HG03469 (cell line): ENCODE measurements around the gene LRP1B.
A peak's percentile ranks its signal among the peaks of the same experiment; 100 is the strongest.
"Not testable (repeated sequence)": the region's sequence is repeated elsewhere in the genome, so short reads cannot be mapped to it uniquely, and the experiment has no call there.

Experiments used
- ATAC-seq: cut with Tn5 transposase; IDR thresholded peaks from one replicate; pipeline ENCODE4 v1.9.1; 2021; ENCODE audit warnings: mild to moderate bottlenecking, moderate library complexity, moderate number of reproducible peaks; ENCODE audit not compliant: unreplicated experiment

The LRP1B gene

DNA sequence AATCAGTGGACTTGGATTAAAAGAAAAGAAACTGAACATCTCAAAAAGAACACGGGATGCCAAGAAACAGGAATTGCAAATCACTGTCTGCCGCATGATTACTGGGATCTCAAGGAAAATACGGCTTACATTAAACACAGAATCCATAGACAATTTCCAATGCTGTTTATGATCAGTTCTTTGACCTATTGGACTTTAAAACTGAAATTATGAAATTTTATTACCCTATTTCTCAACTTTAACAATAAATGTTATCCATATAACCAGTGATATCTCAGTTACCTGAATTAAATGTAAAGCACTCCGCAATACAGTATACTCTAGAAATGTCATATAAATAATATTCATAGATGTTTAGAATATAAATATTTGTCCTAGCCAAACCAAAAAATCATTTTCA, 1793.8 kb downstream of the LRP1B start:
- ATAC-seq: no peak

DNA sequence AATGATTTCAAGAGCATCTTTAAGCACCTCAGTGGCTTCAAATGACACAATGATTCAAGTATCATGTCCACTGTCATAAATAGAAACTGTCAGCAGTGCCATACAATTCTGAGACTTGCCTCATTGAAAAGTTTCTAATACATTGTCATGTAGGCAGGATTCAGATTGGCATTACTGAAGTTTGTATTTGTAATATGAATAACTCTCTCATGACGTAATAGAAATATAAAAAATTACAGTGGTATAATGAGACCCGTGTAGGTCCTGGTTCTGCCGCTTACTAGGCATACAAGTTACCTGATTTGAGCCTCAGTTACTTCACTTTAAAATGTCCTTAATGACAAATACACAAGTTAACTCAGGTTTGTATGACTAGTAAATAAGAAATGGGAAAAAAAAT, 1814.5 kb downstream of the LRP1B start:
- ATAC-seq: no peak

DNA sequence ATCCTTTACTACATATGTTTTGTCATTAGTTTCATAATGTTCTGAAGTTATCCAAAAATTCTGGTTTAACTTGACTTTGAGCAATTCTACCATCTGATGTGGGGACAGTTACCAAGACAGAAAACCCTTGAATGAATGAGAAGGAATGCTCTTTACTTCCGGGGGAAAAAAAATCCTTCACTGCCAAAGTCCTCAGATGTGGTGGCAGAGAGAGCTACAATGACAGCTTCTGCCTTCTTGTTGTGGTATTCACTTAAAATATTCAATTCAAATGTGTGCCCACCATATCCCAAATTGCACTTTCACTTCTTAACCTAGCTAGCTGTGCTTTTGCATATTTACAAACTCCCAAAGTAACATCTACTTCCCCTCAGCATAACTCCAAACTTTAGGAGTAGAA, 1818.9 kb downstream of the LRP1B start:
- ATAC-seq: no peak

DNA sequence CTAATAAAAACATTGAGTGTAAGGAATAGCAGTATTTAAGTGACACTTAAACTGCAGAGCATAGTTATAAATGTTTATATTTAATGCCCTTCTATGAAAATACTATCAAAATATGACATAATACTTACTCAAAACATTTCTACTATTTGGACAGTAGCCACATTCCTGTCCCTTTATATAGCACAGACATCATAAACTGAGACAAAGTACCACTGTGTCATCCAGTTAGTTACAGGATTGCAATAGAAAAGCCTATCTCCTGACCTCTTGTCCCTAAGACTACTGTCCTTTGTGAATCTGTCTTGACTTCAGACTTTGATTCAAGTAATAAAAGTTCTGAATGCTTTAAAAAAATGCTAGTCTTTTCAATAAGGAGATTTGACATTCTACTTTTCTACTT, 1822.1 kb downstream of the LRP1B start:
- ATAC-seq: no peak

DNA sequence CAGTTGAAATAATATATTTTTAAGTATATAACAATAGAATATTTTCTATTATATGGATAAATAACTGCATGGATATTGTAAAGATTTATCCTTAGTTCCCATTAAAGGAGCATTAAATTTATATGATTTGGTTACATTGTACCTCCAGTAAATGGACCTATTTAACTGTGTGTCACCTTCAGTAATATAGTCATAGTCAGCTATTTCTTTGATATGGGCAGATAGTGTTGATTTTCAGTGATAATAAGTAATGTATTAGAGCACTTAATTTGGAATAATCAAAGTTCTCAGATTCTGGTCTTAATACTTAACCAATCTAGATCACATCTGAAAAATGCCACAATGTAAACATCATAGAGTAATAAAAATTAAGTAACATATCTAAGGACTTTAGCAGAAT, 1823.3 kb downstream of the LRP1B start:
- no peak for ATAC-seq

DNA sequence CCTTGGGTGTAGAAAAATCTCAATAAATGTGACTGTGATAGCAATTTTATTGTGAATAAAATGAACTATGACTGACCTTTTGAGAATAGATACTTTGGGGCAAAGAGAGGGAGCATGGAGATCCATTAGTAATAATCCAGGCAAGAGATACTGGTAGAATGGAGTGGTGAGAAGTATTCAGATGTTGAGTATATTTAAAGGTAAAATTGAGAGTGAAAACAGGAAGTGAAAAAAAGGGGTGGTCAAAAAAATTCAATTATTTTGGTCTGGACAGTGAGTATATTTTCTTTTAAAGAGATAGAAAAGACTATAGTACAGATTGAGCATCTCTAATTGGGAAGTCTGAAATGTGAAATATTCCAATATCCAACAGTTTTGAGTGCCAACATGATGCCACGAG, 1835.0 kb downstream of the LRP1B start:
- peak; percentile 64 for ATAC-seq

DNA sequence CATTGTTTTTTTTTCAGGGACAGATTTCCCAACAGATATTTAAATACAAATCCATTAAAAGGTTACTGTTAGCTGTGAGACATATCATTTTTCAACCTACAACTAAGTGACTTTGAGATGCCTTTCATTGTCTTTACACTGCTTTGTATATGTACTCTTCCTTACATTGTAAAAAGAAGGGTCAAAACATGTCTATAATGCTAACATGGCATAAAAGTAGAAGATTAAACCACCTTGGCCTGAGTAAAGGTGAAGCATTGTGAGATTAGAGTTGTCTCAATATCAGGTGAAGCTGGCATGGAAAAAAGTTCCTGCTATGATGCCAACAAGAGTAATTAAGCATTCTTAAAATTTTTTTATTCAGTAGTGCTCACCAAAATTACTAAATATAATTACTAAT, 1842.1 kb downstream of the LRP1B start:
- ATAC-seq: no peak

DNA sequence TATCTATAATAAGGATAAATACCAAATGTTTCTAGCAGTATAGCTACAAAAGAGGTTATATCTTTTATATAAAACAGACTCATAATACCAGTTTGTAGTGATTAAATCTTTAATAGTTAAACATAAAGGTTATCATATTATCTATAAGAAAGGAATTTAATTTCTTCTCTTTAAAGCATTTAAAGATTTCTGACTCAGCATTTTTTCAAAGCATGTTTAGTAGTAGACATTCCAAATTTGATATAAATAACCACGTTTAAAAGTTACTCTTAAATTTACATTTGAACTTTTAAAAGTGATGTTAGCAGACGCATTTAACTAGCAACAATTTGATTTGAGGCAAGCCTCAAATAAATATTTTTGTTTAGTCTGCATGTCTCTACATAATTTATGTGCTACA, 1842.6 kb downstream of the LRP1B start:
- ATAC-seq: no peak

DNA sequence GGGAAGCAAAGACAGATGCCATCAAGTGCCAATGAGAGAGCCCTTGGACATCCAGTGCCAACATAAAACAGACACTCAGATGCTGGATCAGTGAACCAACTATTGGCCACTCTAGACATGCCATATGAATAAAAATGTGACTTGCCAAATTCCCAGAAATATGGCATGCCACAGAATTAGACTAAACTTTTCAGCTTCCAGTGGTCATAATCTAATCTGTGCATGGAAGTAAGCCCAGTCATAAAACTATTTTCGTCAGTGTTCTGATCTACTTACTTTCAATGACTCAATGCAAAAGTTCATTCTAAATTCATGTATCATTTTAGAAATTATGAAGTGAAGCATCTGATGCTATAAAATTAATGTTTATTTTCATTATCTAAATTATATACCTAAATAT, 1844.4 kb downstream of the LRP1B start:
- no peak for ATAC-seq

DNA sequence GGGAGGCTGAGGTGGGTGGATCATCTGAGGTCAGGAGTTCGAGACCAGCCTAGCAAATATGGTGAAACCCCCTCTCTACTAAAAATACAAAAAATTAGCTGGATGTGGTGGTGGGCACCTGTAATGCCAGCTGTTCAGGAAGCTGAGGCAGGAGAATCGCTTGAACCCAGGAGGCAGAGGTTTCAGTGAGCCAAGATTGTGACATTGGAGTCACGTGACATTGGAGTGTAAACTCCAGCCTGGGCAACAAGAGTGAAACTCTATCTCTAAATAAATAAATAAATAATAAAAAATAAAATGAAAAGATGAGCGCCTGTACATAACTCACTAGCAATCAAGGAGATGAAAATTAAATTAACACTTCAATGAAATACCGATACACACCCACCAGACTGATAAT, 1853.5 kb downstream of the LRP1B start:
- ATAC-seq: not testable (repeated sequence)

DNA sequence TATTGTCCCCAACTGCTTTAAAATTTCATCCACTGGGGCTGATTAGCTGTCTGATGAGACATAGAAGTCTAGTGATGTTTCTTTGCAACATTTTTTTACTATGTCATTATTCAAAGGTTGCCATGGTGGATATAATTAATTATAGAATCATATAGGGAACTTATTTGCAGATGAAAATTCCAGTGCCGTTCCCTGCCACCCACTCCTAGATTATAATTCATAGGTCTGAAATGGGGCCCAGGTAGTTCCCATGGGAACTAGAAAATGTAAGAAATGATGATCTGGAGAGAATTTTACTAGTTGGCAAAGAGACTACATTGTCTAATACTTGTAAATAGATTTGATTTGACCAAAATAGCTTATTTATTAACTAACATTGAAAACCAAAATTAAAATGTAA, 1854.2 kb downstream of the LRP1B start:
- no peak for ATAC-seq

DNA sequence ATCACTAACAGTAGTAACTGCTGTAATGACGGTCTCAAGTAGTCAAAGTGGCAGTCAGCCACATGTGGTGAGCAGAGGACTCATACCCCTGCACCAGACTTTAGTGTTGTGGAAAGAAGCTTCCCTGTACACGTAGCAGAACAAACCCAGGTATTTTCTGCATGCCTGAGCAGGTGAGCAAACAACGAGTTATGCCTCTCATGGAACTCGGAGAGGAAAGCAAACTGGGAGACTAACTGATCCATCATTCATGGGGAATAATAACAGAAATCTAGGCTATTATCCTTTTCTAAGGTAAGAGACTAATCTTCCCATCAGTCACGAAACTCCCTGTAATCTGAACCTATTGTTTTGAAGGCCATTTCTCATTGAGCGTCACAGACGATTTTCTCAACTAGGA, 1855.4 kb downstream of the LRP1B start:
- no peak for ATAC-seq

DNA sequence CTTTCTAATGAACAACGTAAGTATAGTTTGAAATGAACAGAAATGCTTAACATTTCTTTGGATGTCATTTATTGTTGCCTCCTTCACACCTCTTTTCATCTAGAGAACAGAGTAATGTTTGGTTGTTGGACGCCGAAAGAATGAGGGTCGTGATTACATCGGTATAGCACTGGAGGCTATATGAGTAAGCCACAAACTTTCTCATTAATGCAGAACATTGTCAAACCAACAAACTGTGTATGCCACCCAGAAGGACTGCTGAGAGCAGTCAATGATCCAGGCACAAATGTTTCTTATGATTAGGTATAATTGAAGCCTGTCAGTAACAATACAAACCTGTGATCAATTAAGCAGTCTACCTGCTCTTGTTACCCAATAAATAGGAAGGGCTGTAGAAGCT, 1855.9 kb downstream of the LRP1B start:
- no peak for ATAC-seq

DNA sequence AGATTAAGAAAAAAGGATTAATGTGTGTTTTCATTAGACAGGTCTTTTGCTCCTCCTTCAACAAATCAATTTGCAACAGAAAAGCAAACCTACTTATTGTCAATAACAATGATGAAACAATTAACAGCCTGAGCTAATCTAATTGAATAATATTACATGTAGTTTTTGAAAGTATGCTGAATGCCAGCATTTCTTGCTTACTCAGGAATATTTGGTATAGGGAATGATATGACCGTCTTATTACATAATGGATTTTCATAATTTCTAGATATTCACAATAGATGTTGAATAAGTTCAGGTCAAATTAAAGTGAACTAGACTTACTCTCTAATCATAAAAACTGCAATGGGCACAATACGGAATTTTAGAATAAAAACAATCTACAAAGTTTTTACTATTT, 1856.9 kb downstream of the LRP1B start:
- ATAC-seq: no peak

DNA sequence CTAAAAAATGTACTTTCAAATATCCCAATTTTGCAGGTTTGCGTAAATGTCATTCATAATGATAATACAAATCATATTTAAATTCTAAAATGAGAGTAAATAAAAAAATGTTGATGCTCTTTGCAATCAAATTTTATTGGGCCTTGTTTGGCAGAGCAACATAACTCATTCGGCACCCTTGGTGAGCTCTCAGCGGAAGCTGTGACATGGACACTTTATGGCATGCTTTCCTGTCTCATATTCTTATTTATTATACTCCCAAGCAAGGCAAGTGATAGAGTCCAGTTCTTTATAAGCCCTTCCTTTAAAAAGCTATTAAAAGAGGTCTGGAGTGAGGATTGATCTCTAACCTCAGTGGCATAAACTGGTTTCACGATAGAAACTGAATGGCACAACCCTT, 1857.4 kb downstream of the LRP1B start:
- ATAC-seq: no peak

DNA sequence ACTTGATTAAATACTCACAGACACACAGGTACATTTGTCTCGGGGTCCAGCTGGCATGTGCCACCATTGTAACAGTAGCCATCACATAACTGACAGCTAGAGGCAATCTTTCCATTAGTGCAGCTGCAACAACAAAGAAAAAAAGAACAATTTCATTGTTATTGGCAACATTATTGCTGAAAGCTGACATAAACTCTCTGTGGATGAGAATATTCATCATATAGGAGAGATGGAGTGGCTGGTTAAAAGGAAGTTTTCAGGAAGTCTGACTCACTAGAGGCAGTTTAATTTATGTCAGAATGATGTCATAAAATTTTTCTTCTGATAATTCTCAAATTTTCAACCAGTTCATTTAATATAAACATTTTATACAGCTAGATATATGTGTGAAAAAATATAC, 1860.6 kb downstream of the LRP1B start:
- ATAC-seq: no peak

DNA sequence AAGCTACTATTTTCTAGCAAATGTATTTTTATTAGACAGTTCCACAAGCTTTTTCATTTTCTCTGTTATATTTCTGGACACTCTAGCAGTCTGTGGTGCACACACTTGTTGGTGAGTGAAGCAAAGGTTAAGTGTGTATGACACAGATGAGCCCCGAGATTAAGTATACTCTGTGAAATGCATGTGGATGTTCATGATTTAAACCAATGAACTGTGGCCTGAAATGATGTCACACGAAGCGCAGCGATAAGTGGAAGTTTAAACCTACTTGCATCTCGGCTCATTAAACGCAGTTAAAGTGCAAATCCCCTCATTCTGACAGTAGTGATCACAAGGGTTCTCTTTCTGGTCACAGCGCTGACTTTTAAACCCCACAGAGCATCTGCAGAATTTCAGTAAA, 1861.8 kb downstream of the LRP1B start:
- no peak for ATAC-seq

DNA sequence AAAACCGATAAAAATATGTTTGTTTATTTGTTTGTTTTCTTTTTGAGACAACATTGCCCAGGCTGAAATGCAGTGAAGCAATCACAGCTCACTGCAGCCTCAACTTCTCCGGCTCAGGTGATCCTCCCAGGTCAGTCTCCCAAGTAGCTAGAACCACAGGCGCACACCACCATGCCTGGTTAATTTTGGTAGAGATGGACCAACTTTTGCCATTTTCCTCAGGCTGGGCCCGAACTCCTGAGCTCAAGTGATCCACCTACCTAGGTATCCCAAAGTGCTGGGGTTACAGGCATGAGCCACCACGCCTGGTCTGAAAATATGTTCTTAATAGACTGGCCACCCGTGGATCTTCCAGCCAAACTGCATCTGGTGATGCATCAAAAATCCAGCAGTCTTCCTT, 1867.9 kb downstream of the LRP1B start:
- ATAC-seq: no peak

DNA sequence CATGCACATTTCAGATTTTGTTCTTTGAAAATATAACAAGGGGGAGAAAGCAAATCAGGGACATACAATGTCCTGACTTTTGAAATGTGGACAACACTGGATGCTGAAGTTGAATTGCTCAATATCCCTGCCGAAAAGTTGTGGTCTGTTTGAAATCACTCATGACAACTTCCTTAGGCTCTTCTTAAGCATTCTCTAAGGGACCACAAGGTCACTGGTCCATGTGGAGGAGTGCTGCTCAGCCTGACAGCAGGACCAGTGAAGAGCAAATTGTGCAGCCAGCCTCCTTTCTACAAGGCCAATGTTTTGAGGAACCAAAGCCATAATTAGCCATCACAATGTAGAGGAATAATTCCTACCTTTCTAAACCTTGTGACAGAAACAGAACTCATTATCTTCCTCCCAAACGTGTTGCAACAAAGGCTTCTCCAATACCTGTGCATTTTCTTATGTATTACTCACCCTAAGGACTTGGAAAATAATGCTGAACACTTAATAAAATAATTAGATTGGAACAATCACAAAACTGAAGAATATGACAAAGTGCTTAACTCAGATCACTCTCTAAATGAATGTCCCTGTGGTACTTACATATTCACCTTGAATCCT, 1873.0 kb downstream of the LRP1B start:
- no peak for ATAC-seq

DNA sequence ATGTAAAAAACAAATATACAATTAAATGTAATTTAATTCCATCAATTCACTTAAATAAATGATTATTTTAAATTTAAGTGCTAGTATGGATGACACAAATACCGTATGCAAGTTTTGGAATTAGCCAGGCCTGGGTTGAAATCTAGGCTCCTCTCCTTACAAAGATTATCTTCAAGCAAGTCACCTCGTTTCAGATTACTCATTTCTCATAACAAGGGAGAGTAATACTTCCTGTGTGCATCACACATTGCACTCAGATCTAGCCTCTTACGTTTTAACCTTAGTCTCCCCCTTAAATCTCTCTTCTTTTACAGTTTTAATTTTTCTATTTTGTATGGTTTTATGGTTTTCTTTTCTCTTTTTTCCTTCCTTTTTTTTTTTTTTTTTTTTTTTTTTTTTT, 1874.7 kb downstream of the LRP1B start:
- ATAC-seq: no peak

DNA sequence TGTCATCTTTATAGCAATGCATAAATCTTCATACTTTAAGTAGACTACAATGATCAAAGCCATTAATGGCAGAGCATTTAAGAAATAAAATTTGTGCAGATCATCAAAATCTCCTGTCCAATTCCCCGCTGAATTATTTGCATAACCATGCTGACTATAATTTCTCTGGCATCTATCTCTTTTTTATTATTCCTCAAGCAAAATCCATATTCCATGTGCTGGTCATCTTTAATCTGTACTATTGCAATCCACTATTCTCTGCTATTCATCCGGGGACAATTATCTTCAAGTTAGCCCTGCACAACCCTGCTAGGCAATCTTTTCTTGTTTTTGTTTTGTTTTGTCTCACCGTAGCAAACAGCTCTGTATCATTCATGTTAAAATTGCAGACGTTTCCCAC, 1881.0 kb downstream of the LRP1B start:
- ATAC-seq: no peak

DNA sequence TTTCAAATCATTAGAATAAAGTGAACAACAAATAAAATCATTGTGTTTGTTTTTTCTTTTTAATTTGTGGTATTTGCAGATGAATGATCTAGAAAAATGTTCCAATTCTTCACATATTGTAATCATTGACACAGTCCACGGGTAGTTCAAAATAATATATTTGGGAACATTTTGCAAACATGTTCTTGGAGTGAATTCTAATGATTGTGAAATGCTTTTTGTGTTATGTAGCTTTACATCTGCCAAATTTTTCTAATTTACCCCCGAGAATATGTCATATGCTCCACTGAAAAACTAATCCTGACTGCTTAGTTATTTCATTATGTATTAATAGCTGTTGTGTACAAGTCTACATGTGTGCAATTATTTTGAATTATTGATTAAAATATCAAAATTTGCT, 1882.2 kb downstream of the LRP1B start:
- ATAC-seq: no peak

DNA sequence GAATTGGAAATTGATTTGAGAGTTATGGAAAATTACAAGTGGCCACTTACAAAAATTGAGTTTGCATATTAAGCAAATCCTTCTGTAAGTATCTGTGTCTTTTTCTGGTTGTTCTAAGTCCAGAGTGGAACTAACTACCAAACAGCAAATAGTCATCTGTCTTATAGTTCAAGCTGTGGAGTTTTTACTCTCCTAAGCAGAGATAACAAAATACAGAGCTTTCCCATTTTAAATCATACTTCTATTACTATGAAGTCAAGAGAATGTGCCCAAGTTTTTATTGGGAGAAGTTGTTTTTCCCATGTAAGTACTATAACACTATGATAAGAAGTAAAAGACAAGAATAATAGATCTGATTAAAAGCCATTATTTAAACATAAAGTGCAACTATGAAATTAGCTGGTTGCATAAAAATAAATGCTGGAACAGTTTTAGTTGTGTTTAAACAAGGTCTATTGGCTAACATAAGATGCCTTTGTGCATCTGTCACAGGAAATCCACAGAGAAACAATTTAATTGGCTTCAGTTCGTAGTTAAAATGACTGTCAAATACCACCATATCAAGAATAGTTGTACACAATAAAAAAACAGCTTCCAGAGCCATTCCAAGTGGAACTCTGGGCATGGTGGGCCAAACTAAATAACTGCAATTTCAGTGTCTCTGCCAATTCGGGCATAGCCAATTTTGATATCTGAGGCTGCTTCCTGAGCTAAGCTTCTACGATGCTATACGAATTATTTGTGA, 1883.2 kb downstream of the LRP1B start:
- no peak for ATAC-seq
